Measurements from ENCODE around the gene SYCE3. TPM values are rescaled to one million over a fixed set of nuclear protein-coding genes. Genes with fewer than 3 reads are reported as not detected.

The SYCE3 gene
- total and polyA plus RNA-seq, 9 of the 15 experiments (the other 6 are each of a cell fraction or from before 2014, with no cell fraction given) = 0.56 TPM; not detected in 8

- no TSS peak for BruUV-seq (replicated peaks)
- no peaks in the 10 kb centered on the region for H3K9me1 ChIP-seq (ENCODE audit: control insufficient read depth, insufficient read depth, low read length)
- no peak overlapping the region for H3K4me3 ChIP-seq
- ATAC-seq (no peak), DNase-seq (ENCODE audit: extremely low read depth in 1 of 4, low spot score in 3 of 4) (no peak), FAIRE-seq (no peak)
- ChIA-PET POLR2A (no interaction called here), CTCF (ENCODE audit: low intra/inter-chr PET ratio) (no interaction called here)
- no peaks in the 10 kb centered on the region for H3K36me3 ChIP-seq (ENCODE audit: control insufficient read depth, insufficient read depth, low read length)
- in situ Hi-C loops (cut with MboI) = loop anchor here (5.0 kb wide), 1 partner anchor 34 kb away; the partner anchor contains the start of gene CPT1B
- H3K9me3 ChIP-seq (replicated peaks; ENCODE audit: control insufficient read depth, insufficient read depth, low read depth, low read length) = no peaks in the 10 kb centered on the region
- intact Hi-C loops (cut with micrococcal nuclease) = no loop called here
- peaks cover 13 to 15% of the 10 kb centered on the region in 2 experiments; a peak in 4 of 5 replicates for H3K4me1 ChIP-seq (replicated peaks in 1 of 2; ENCODE audit: control insufficient read depth in 2 of 2, insufficient read depth in 2 of 2, low read length in 2 of 2)
- H4K20me1 ChIP-seq (replicated peaks; ENCODE audit: control insufficient read depth, insufficient read depth, low read length) = no peaks in the 10 kb centered on the region
- no peak overlapping the region for H3K27ac ChIP-seq (ENCODE audit: extremely low read depth, low read depth, low read length)
- no peak overlapping the region for H3K4me2 ChIP-seq (ENCODE audit: insufficient read depth, low read length)
- WGBS (ENCODE audit: insufficient coverage, low coverage, missing lambda C conversion rate) = 8% methylated on average over 12 of the region's 26 CpGs
- H2AFZ ChIP-seq (ENCODE audit: low read depth, low read length) = no peak overlapping the region
- H3K27me3 ChIP-seq (ENCODE audit: control insufficient read depth in 2 of 2, insufficient read depth in 2 of 2, low read length in 2 of 2) = peaks cover 18 to 50% of the 10 kb centered on the region in 2 experiments; a peak in 4 of 5 replicates
- H3K79me2 ChIP-seq (ENCODE audit: control insufficient read depth, insufficient read depth, low read length) = no peaks in the 10 kb centered on the region
- TF ChIP-seq RFX1 (IDR thresholded peaks at IDR 0.05) (no peak), PHB2 (IDR thresholded peaks at IDR 0.05; ENCODE audit: low read depth) (no peak), FOXJ3 (CRISPR knock-in tag; IDR thresholded peaks at IDR 0.05) (no peak), VEZF1 (CRISPR knock-in tag; IDR thresholded peaks at IDR 0.05) (no peak), ZNF444 (CRISPR knock-in tag; IDR thresholded peaks at IDR 0.05) (no peak), PURB (CRISPR knock-in tag; IDR thresholded peaks at IDR 0.05; ENCODE audit: low read depth) (no peak), MTA3 (IDR thresholded peaks at IDR 0.05; ENCODE audit: borderline replicate concordance) (no peak), ZEB2 (IDR thresholded peaks at IDR 0.05) (no peak), BCLAF1 (IDR thresholded peaks at IDR 0.05; ENCODE audit: borderline replicate concordance in 1 of 2, control insufficient read depth in 1 of 2, low read depth in 2 of 2, low read length in 1 of 2) (no peak), CBX3 (IDR thresholded peaks at IDR 0.05; ENCODE audit: borderline replicate concordance in 1 of 2, low read length in 2 of 2) (no peak), ZNF133 (CRISPR knock-in tag; IDR thresholded peaks at IDR 0.05) (no peak), EZH2 (IDR thresholded peaks at IDR 0.05; ENCODE audit: borderline replicate concordance, low read depth, low read length) (no peak), ZNF431 (CRISPR knock-in tag; IDR thresholded peaks at IDR 0.05) (no peak)
- no peak overlapping the region for H3K9ac ChIP-seq (ENCODE audit: insufficient read depth in 1 of 2, low read depth in 2 of 2, low read length in 2 of 2)
Observed at GRCh38 chr22:50611341-50612060, 48.8 kb upstream of the SYCE3 start.

Measured in K562 (cell line).